Loucy (cell line): ENCODE measurements around the gene LRRC45.

Experiments
- H2AFZ ChIP-seq: fragments of 200-600 bp; sonication (generic); 2 replicates; pipeline ENCODE4 v1.6.0; 2016; ENCODE audit warnings: antibody characterized with exemption, mild to moderate bottlenecking, low read length, moderate library complexity
- H3F3A ChIP-seq: fragments of 200-600 bp; 2 replicates; pipeline ENCODE4 v1.6.0; 2016; ENCODE audit warnings: antibody characterized with exemption, low read depth, mild to moderate bottlenecking
- H3K27me3 ChIP-seq: fragments of 200-600 bp; sonication (generic); 2 replicates; pipeline ENCODE4 v1.6.1; 2014; ENCODE audit warnings: low read length, mild to moderate bottlenecking; ENCODE audit not compliant: insufficient read depth, poor library complexity, severe bottlenecking
- H3K36me3 ChIP-seq: fragments of 200-600 bp; sonication (generic); 2 replicates; pipeline ENCODE4 v1.6.1; 2016; ENCODE audit warnings: low read length; ENCODE audit not compliant: insufficient read depth
- H3K4me1 ChIP-seq: fragments of 200-600 bp; sonication (generic); 2 replicates; pipeline ENCODE4 v1.5.1; 2014; ENCODE audit warnings: low read length, mild to moderate bottlenecking; ENCODE audit not compliant: insufficient read depth, poor library complexity, severe bottlenecking
- H3K4me2 ChIP-seq: fragments of 200-600 bp; sonication (generic); 2 replicates; pipeline ENCODE4 v1.6.0; 2014; ENCODE audit warnings: antibody characterized with exemption, low read length, low read depth, mild to moderate bottlenecking; ENCODE audit not compliant: poor library complexity, severe bottlenecking
- H3K4me3 ChIP-seq: fragments of 200-600 bp; sonication (generic); 2 replicates; pipeline ENCODE4 v1.5.1; 2014; ENCODE audit warnings: low read length, mild to moderate bottlenecking, mixed read lengths; ENCODE audit not compliant: poor library complexity, severe bottlenecking
- H3K79me2 ChIP-seq: fragments of 200-600 bp; sonication (generic); 2 replicates; pipeline ENCODE4 v1.6.1; 2014; ENCODE audit warnings: low read length; ENCODE audit not compliant: insufficient read depth
- H3K9ac ChIP-seq: fragments of 200-600 bp; sonication (generic); 2 replicates; pipeline ENCODE4 v1.6.0; 2014; ENCODE audit warnings: mild to moderate bottlenecking, low read depth, low read length, moderate library complexity; ENCODE audit not compliant: poor library complexity, severe bottlenecking
- H3K9me2 ChIP-seq: fragments of 200-600 bp; sonication (generic); replicated peaks from 2 replicates; pipeline ENCODE4 v1.6.1; 2016; ENCODE audit warnings: low read depth, low read length, mixed read lengths
- H3K9me3 ChIP-seq: fragments of 200-600 bp; sonication (generic); 2 replicates; pipeline ENCODE4 v1.6.1; 2014; ENCODE audit warnings: mild to moderate bottlenecking, antibody characterized with exemption, low read length, low read depth; ENCODE audit not compliant: insufficient read depth
- H4K20me1 ChIP-seq: fragments of 200-600 bp; sonication (generic); 2 replicates; pipeline ENCODE4 v1.6.0; 2014; ENCODE audit warnings: antibody characterized with exemption, low read length, mild to moderate bottlenecking; ENCODE audit not compliant: insufficient read depth, poor library complexity, severe bottlenecking
- EZH2phosphoT487 ChIP-seq: fragments of 200-600 bp; IDR thresholded peaks from 2 replicates; pipeline ENCODE4 v1.6.1; 2018; ENCODE audit warnings: antibody characterized with exemption, mild to moderate bottlenecking, moderate library complexity, borderline replicate concordance
- TF ChIP-seq, protein P1 (sequence below): fragments of 200-600 bp; sonication (generic); conservative IDR thresholded peaks from 2 replicates; pipeline ENCODE4 v1.5.1; 2014; ENCODE audit warnings: mild to moderate bottlenecking, antibody characterized with exemption, low read length

Gene LRRC45

DNA sequence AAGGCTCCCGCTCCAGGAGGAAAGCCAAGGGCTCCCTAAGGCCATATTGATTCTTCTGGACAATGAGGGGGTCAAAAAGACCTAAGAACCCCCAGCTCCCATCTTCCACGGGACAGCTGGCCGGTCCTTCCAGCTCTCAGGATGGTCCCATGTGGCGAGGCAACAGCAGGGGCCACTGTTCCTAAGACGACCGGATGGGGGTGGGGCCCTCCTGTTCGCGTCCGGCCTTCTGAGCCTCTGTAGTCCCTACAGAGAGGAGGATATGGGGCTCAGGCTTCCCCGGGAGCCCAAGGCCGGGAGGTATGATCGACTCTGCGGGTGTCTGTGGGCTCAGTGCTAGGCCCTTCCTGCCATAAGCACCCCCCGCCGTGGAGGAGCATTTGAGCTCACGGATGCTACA lies 20.4 kb downstream of the LRRC45 start:
- Histone ChIP-seq H3K4me3 (no peak overlapping the region), H3K4me2 (no peak overlapping the region), H3K36me3 (no peaks in the 10 kb centered on the region), H3K27me3 (no peaks in the 10 kb centered on the region), H3K9me3 (no peaks in the 10 kb centered on the region), H3K79me2 (no peaks in the 10 kb centered on the region), H3F3A (no peaks in the 10 kb centered on the region), H3K4me1 (no peaks in the 10 kb centered on the region), H3K9me2 (no peaks in the 10 kb centered on the region), H4K20me1 (no peaks in the 10 kb centered on the region), H3K9ac (no peak overlapping the region), H2AFZ (no peak overlapping the region)
- TF ChIP-seq, protein P1, sequence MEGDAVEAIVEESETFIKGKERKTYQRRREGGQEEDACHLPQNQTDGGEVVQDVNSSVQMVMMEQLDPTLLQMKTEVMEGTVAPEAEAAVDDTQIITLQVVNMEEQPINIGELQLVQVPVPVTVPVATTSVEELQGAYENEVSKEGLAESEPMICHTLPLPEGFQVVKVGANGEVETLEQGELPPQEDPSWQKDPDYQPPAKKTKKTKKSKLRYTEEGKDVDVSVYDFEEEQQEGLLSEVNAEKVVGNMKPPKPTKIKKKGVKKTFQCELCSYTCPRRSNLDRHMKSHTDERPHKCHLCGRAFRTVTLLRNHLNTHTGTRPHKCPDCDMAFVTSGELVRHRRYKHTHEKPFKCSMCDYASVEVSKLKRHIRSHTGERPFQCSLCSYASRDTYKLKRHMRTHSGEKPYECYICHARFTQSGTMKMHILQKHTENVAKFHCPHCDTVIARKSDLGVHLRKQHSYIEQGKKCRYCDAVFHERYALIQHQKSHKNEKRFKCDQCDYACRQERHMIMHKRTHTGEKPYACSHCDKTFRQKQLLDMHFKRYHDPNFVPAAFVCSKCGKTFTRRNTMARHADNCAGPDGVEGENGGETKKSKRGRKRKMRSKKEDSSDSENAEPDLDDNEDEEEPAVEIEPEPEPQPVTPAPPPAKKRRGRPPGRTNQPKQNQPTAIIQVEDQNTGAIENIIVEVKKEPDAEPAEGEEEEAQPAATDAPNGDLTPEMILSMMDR, result no peak
- no peak for TF ChIP-seq EZH2phosphoT487

DNA sequence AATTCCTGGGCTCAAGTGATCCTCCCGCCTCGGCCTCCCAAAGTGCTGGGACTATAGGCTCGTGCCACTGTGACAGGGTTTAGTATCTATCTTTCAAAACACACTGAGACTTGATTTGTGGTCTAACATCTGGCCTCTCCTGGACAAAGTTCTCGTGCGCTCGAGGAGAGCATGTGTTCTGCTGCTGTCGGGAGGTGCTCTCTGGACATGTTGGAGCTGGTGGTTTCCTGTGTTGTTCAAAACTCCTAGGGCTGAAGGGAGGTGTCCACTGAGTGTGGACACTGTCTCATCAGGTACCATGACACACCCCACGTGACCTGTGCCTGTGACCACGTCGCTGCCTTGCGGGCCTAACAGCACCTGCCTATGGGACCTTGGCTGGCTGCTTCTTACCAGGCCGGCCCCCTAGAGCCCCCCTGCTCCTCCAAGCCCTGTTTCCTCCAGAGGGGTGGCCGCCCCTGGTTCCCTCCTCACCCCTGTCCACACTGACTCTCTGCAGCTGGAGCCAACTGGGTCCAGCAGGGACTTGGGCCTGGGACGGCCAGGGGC lies 22.9 kb downstream of the LRRC45 start:
- no peaks in the 10 kb centered on the region for H3F3A ChIP-seq
- no peak overlapping the region for H3K4me3 ChIP-seq
- H3K9me2 ChIP-seq, result no peaks in the 10 kb centered on the region
- H3K4me1 ChIP-seq, result peaks cover 6% of the 10 kb centered on the region
- no peak for TF ChIP-seq EZH2phosphoT487
- TF ChIP-seq, protein P1, result no peak
- no peaks in the 10 kb centered on the region for H3K9me3 ChIP-seq
- H3K9ac ChIP-seq, result no peak overlapping the region
- peaks cover 5% of the 10 kb centered on the region; the same call in 1 of the 2 replicates for H3K79me2 ChIP-seq
- H3K27me3 ChIP-seq, result no peaks in the 10 kb centered on the region
- H4K20me1 ChIP-seq, result no peaks in the 10 kb centered on the region
- H3K4me2 ChIP-seq, result no peak overlapping the region
- no peaks in the 10 kb centered on the region for H3K36me3 ChIP-seq
- no peak overlapping the region for H2AFZ ChIP-seq

DNA sequence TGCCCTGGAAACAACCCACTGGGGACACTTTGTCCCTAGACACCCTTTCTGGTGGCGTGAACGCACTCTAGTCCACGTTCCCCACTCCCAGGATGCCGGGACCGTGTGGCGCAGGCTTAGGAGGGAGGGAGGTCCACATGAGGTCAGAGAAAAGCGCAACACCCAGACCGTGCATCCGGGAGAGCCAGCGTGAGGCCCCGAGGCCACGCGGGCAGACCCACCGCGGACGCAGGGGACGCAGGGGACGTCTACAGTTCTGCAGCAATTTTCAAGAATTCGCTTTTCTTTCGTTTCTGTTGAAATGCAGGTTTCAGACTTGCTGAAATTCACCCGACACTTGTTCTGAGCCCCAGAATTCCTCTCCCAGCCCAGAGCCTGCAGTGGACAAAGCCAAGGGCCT lies 23.8 kb downstream of the LRRC45 start:
- no peak for TF ChIP-seq EZH2phosphoT487
- TF ChIP-seq, protein P1, result no peak
- Histone ChIP-seq H3K27me3 (no peaks in the 10 kb centered on the region), H3K9ac (no peak overlapping the region), H3K4me1 (peaks cover 6% of the 10 kb centered on the region), H3K36me3 (no peaks in the 10 kb centered on the region), H3K9me3 (no peaks in the 10 kb centered on the region), H3F3A (no peaks in the 10 kb centered on the region), H2AFZ (no peak overlapping the region), H3K4me2 (no peak overlapping the region), H3K4me3 (no peak overlapping the region), H4K20me1 (no peaks in the 10 kb centered on the region), H3K9me2 (no peaks in the 10 kb centered on the region), H3K79me2 (peaks cover 8% of the 10 kb centered on the region)
